WI38 (cell line): ENCODE results near the gene SLC25A21.

Experiments
- H3K4me3 ChIP-seq: 2 replicates; pipeline ENCODE4 v1.5.1; 2011; ENCODE audit warnings: low read depth, mild to moderate bottlenecking, control low read depth, low read length
- CTCF ChIP-seq: IDR thresholded peaks from 2 replicates; pipeline ENCODE4 v1.5.1; 2012; ENCODE audit warnings: low read depth, mild to moderate bottlenecking, control low read depth, low read length

The SLC25A21 gene

DNA sequence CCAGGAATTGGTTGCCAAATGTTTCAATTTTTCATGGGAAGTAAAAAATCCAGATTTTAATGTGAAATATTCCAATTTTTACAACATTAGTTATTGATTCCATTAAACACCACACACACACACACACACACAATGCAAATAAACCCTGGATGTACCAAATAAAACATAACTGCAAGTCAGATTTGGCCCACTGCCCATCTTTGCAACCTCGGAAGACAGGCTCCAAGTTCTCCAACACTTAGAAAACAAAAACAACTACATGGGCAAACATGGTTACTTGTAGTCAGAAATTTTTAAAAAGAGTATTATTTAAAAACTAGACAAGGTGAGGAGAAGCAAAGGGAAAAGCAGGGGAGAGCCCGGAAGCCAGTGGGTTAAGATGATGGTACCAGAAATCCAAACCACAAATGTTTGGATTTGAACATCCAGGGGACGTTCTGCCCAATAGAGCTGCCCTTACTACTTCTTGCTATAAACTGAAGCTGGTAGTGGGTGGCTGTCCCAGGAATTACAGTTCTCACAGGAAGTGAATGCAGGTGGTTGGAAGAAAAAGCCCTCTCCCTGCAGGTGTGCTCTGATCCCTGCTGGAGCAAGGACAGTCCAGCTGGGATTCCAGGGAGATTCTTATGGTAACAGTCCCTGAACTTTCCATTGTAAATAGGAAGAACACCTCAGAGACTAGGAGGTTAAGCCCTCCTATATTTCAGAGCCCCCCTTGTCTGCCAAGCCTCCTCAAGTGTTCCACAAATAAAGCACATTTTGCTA, 111.7 kb downstream of the SLC25A21 start:
- no peak overlapping the region for H3K4me3 ChIP-seq
- TF ChIP-seq CTCF, result no peak

GRCh38 chr14:37057776-37058175, 114.6 kb downstream of the SLC25A21 start:
- H3K4me3 ChIP-seq, result no peak overlapping the region
- TF ChIP-seq CTCF, result no peak

DNA sequence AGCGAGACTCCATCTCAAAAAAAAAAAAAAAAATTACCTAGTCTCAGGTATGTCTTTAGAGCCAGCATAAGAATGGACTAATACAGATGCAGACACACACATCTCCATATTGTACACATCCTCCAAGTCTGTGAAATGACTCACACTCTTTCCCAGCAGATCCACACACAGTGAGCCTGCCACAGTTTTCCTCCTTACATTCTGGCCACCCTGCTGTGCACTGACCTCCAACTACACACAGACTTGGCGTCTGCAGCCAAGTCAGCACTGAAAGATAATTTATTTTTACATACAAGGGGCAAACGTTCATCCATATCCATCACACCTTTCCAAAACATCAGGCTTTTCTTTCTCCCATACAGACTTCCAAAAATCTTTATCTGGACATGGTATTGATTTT, 115.9 kb downstream of the SLC25A21 start:
- no peak overlapping the region for H3K4me3 ChIP-seq
- TF ChIP-seq CTCF, result no peak

DNA sequence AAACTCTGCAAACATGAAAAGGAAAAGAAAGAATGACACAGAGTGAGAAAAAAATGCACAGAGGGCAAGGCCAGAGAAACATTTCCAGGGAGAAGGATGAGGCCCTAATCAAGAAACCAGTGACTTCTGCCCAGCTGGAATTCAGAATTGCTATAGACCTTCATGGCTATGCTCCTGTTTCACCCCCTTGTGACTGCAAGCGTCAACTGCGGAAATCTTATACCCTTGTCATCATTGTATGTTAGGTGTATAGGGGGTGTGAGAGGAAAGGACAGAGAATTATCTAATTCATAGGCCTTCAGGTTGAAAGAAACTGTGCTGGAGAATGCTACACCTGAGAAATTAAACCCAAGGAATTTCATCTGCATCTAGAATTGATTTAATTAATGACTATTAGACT, 117.5 kb downstream of the SLC25A21 start:
- H3K4me3 ChIP-seq, result no peak overlapping the region
- TF ChIP-seq CTCF, result no peak

GRCh38 chr14:37054144-37054543, 118.3 kb downstream of the SLC25A21 start:
- H3K4me3 ChIP-seq, result no peak overlapping the region
- TF ChIP-seq CTCF, result no peak

- no peak overlapping the region for H3K4me3 ChIP-seq
- no peak for TF ChIP-seq CTCF
These were observed 120.7 kb downstream of the SLC25A21 start for GRCh38 chr14:37051680-37052079.

- no peak overlapping the region for H3K4me3 ChIP-seq
- TF ChIP-seq CTCF, result no peak
These were observed 121.3 kb downstream of the SLC25A21 start for GRCh38 chr14:37051153-37051552.
